GM12878 (cell line): ENCODE data around the gene DLK1. TPM values are rescaled to one million over a fixed set of nuclear protein-coding genes. Genes with fewer than 3 reads are reported as not detected.

Source experiments
- ATAC-seq: fragments of 200-7000 bp; cut with Tn5 transposase; 3 replicates; pipeline ENCODE4 v1.9.1; 2020; ENCODE audit warnings: mild to moderate bottlenecking, moderate library complexity
- BruUV-seq: library from RNA; stranded (reverse); fragments of 400-500 nt; replicated peaks from 2 replicates; lab custom pipeline; 2021; lab: Mats Ljungman, UMichigan
- CTCF ChIA-PET: fragments of 300-600 bp; sonication (Branson Sonifier 250); formaldehyde crosslinking; extraction: SDS; loops from one replicate; lab custom pipeline; 2021; ENCODE audit warnings: inconsistent platforms; lab: Yijun Ruan, JAX
- POLR2A ChIA-PET: fragments of 350-600 bp; formaldehyde crosslinking; extraction: SDS; loops from one replicate; lab custom pipeline; 2021; ENCODE audit warnings: inconsistent platforms; lab: Charles Lee
- RAD21 ChIA-PET: fragments of 300-600 bp; sonication (Branson Sonifier 250); formaldehyde crosslinking; loops from one replicate; lab custom pipeline; 2023; ENCODE audit warnings: antibody characterized with exemption; ENCODE audit not compliant: unreplicated experiment; lab: Charles Lee
- SMC1A ChIA-PET: fragments of 300-600 bp; sonication (Branson Sonifier 250); formaldehyde crosslinking; loops from one replicate; lab custom pipeline; 2023; ENCODE audit not compliant: unreplicated experiment, uncharacterized antibody; lab: Charles Lee
- DNase-seq: peaks from one replicate; pipeline ENCODE4 v3.0.0-alpha.2; 2011; ENCODE audit warnings: low read depth, low spot score
- FAIRE-seq: peaks from 3 replicates; lab custom pipeline; 2011; peaks lifted over from hg19 to GRCh38; lab: Jason Lieb, UNC
- H2AFZ ChIP-seq: 2 replicates; pipeline ENCODE4 v1.6.0; 2011; ENCODE audit warnings: low read depth, low read length, control low read depth; ENCODE audit not compliant: control insufficient read depth
- H3K27ac ChIP-seq: 2 replicates; pipeline ENCODE4 v1.5.1; 2011; ENCODE audit warnings: control low read depth; ENCODE audit not compliant: control insufficient read depth, insufficient read depth
- H3K27me3 ChIP-seq, 2 experiments: replicated peaks in 1 of 2; 2 replicates each; pipeline versions ENCODE4 v1.6.0 to v1.6.1; 2011; ENCODE audit warnings: low read length in 1 of 2; ENCODE audit not compliant: control insufficient read depth in 2 of 2, insufficient read depth in 2 of 2
- H3K36me3 ChIP-seq, 2 experiments: 2 replicates each; pipeline ENCODE4 v1.5.1; 2011; ENCODE audit warnings: low read length in 1 of 2; ENCODE audit not compliant: control insufficient read depth in 2 of 2, insufficient read depth in 2 of 2
- H3K4me1 ChIP-seq: 2 replicates; pipeline ENCODE4 v1.6.1; 2011; ENCODE audit warnings: mild to moderate bottlenecking, low read length, moderate library complexity, mixed read lengths; ENCODE audit not compliant: control insufficient read depth, insufficient read depth
- H3K4me2 ChIP-seq: 2 replicates; pipeline ENCODE4 v1.6.0; 2011; ENCODE audit warnings: control low read depth; ENCODE audit not compliant: control insufficient read depth, insufficient read depth
- H3K4me3 ChIP-seq: fragments of 200-600 bp; sonication (generic); 2 replicates; pipeline ENCODE4 v1.5.1; 2016
- H3K79me2 ChIP-seq: 2 replicates; pipeline ENCODE4 v1.6.0; 2011; ENCODE audit warnings: low read length; ENCODE audit not compliant: control insufficient read depth, insufficient read depth
- H3K9ac ChIP-seq: 2 replicates; pipeline ENCODE4 v1.8.0; 2011; ENCODE audit warnings: low read length, control low read depth, mixed read lengths; ENCODE audit not compliant: control insufficient read depth, insufficient read depth
- H3K9me3 ChIP-seq: replicated peaks from 3 replicates; pipeline ENCODE4 v1.5.1; 2011; ENCODE audit warnings: mild to moderate bottlenecking, low read length; ENCODE audit not compliant: control insufficient read depth, insufficient read depth
- H4K20me1 ChIP-seq: 2 replicates; pipeline ENCODE4 v1.6.0; 2011; ENCODE audit not compliant: control insufficient read depth, insufficient read depth
- BACH1 ChIP-seq: fragments of 450-650 bp; IDR thresholded peaks from 2 replicates; pipeline ENCODE4 v1.6.1; 2017; ENCODE audit warnings: mild to moderate bottlenecking, borderline replicate concordance
- BMI1 ChIP-seq: fragments of 450-650 bp; IDR thresholded peaks from 2 replicates; pipeline ENCODE4 v1.6.1; 2016; ENCODE audit warnings: mild to moderate bottlenecking, moderate library complexity, borderline replicate concordance
- CREM ChIP-seq: IDR thresholded peaks from 2 replicates; pipeline ENCODE4 v1.6.1; 2014; ENCODE audit warnings: antibody characterized with exemption, low read depth
- EGR1 ChIP-seq, 2 experiments: IDR thresholded peaks; 1 replicate in 1 of 2; 2 replicates in 1 of 2; pipeline ENCODE4 v1.6.1; 2011 to 2012; ENCODE audit warnings: low read depth in 2 of 2, low read length in 2 of 2, borderline replicate concordance in 1 of 2, mild to moderate bottlenecking in 1 of 2, moderate library complexity in 1 of 2
- HDGF ChIP-seq: fragments of 450-650 bp; IDR thresholded peaks from 2 replicates; pipeline ENCODE4 v1.6.1; 2016; ENCODE audit warnings: antibody characterized with exemption
- NFYB ChIP-seq: IDR thresholded peaks from 2 replicates; pipeline ENCODE4 v1.6.1; 2011; ENCODE audit warnings: low read depth, mild to moderate bottlenecking, low read length, improper control_type of control experiment, moderate library complexity; ENCODE audit not compliant: insufficient read depth
- PKNOX1 ChIP-seq: fragments of 450-650 bp; IDR thresholded peaks from 2 replicates; pipeline ENCODE4 v1.6.1; 2016; ENCODE audit warnings: mild to moderate bottlenecking
- SKIL ChIP-seq: fragments of 450-650 bp; IDR thresholded peaks from 2 replicates; pipeline ENCODE4 v1.6.1; 2017; ENCODE audit warnings: mild to moderate bottlenecking, low read depth, inconsistent platforms; ENCODE audit not compliant: poor library complexity, severe bottlenecking
- SMC3 ChIP-seq: IDR thresholded peaks from 2 replicates; pipeline ENCODE4 v1.6.1; 2011; ENCODE audit warnings: low read length, improper control_type of control experiment, borderline replicate concordance
- TCF12 ChIP-seq: IDR thresholded peaks from 2 replicates; pipeline ENCODE4 v1.6.1; 2011; ENCODE audit warnings: low read depth, mild to moderate bottlenecking, low read length
- WRNIP1 ChIP-seq: IDR thresholded peaks from 2 replicates; pipeline ENCODE4 v1.6.1; 2011; ENCODE audit warnings: low read depth, low read length, improper control_type of control experiment, borderline replicate concordance
- ZNF687 ChIP-seq: fragments of 450-650 bp; IDR thresholded peaks from 2 replicates; pipeline ENCODE4 v1.6.1; 2017; ENCODE audit warnings: mild to moderate bottlenecking, moderate library complexity
- WGBS: methylation state at CpG from one replicate; pipeline ENCODE4 v1.1.6; 2016; ENCODE audit warnings: low lambda C conversion rate; ENCODE audit not compliant: insufficient replicate concordance, insufficient coverage; ENCODE audit errors: missing lambda C conversion rate; 5-methylcytosine and 5-hydroxymethylcytosine counted together
- in situ Hi-C: fragments of 300-500 bp; cut with MboI; formaldehyde crosslinking; loops from 9 replicates; pipeline ENCODE4 v1.14.3; 2018; ENCODE audit warnings: mixed read lengths
- intact Hi-C: fragments of 100-400 bp; cut with micrococcal nuclease; formaldehyde crosslinking; loops from one replicate; pipeline ENCODE4 v1.14.2; 2022; ENCODE audit not compliant: unreplicated experiment
- polyA plus RNA-seq, 11 experiments: library from polyadenylated mRNA; depleted of rRNA in 4 of 11; unstranded in 6 of 11; stranded (reverse) in 5 of 11; fragments of >200 nt; fragmentation: Nextera tagmentation in 4 of 11; fragmentation: Illumina TruSeq in 1 of 11; extraction: Ambion mirVana in 4 of 11; extraction: Trizol in 1 of 11; gene quantifications; 1 replicate in 1 of 11; 2 replicates in 10 of 11; pipeline versions ENCODE4 v1.2.1 to v1.2.3, GENCODE V29; 2011 to 2016; ENCODE audit warnings: inconsistent platforms in 2 of 11, missing spikeins in 2 of 11, low read depth in 1 of 11
- total RNA-seq, 4 experiments: library from RNA; depleted of rRNA in 3 of 4; stranded (reverse); fragments of >200 nt in 3 of 4; fragmentation: Illumina TruSeq in 1 of 4; extraction: Trizol in 1 of 4; gene quantifications; 2 replicates each; pipeline versions ENCODE4 v1.2.1 to v1.2.3, GENCODE V29; 2013 to 2021
- TF ChIP-seq, protein P1 (sequence below): fragments of 450-650 bp; IDR thresholded peaks from 2 replicates; pipeline ENCODE4 v1.6.1; 2018; ENCODE audit warnings: borderline replicate concordance, mild to moderate bottlenecking; ENCODE audit not compliant: partially characterized antibody

The DLK1 gene
- total and polyA plus RNA-seq, 10 of the 15 experiments (the other 5 are each of a cell fraction or from before 2014, with no cell fraction given) = 0.87 TPM; not detected in 9

- Histone ChIP-seq H3K9me3 (no peaks in the 10 kb centered on the region), H3K36me3 (no peaks in the 10 kb centered on the region), H3K4me3 (no peak overlapping the region), H2AFZ (no peak overlapping the region), H4K20me1 (no peaks in the 10 kb centered on the region), H3K27ac (no peak overlapping the region), H3K4me2 (no peak overlapping the region), H3K79me2 (no peaks in the 10 kb centered on the region), H3K9ac (no peak overlapping the region), H3K4me1 (no peaks in the 10 kb centered on the region), H3K27me3 (peaks cover 0 to 1% of the 10 kb centered on the region in 2 experiments; a peak in 2 of 4 replicates)
- 11% methylated on average over 8 of the region's 8 CpGs for WGBS
- intact Hi-C loops = no loop called here
- RAD21 ChIA-PET = no interaction called here
- DNase-seq (no peak), FAIRE-seq (no peak), ATAC-seq (no peak)
- SMC1A ChIA-PET = no interaction called here
- POLR2A ChIA-PET = no interaction called here
- in situ Hi-C loops = no loop called here
- BruUV-seq = no TSS peak
- no peak for TF ChIP-seq NFYB
- TF ChIP-seq EGR1 (IDR thresholded peaks at IDR 0.05; ENCODE audit: borderline replicate concordance in 1 of 2, low read depth in 2 of 2, low read length in 2 of 2) = no peak
- no peak for TF ChIP-seq CREM
- no peak for TF ChIP-seq SKIL
- no peak for TF ChIP-seq PKNOX1
- TF ChIP-seq TCF12 = no peak
- TF ChIP-seq, protein P1, sequence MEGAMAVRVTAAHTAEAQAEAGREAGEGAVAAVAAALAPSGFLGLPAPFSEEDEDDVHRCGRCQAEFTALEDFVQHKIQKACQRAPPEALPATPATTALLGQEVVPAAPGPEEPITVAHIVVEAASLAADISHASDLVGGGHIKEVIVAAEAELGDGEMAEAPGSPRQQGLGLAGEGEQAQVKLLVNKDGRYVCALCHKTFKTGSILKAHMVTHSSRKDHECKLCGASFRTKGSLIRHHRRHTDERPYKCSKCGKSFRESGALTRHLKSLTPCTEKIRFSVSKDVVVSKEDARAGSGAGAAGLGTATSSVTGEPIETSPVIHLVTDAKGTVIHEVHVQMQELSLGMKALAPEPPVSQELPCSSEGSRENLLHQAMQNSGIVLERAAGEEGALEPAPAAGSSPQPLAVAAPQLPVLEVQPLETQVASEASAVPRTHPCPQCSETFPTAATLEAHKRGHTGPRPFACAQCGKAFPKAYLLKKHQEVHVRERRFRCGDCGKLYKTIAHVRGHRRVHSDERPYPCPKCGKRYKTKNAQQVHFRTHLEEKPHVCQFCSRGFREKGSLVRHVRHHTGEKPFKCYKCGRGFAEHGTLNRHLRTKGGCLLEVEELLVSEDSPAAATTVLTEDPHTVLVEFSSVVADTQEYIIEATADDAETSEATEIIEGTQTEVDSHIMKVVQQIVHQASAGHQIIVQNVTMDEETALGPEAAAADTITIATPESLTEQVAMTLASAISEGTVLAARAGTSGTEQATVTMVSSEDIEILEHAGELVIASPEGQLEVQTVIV = no peak
- TF ChIP-seq BACH1 = no peak
- no peak for TF ChIP-seq SMC3
- no peak for TF ChIP-seq ZNF687
- TF ChIP-seq HDGF = no peak
- no peak for TF ChIP-seq BMI1
- no peak for TF ChIP-seq WRNIP1
- CTCF ChIA-PET = no interaction called here
Measured at GRCh38 chr14:100775351-100775830, 48.7 kb downstream of the DLK1 start.
